ENCODE data around the gene KIAA0586.
"Not testable (repeated sequence)": the region's sequence is repeated elsewhere in the genome, so short reads cannot be mapped to it uniquely, and the experiment has no call there.

The KIAA0586 gene

DNA sequence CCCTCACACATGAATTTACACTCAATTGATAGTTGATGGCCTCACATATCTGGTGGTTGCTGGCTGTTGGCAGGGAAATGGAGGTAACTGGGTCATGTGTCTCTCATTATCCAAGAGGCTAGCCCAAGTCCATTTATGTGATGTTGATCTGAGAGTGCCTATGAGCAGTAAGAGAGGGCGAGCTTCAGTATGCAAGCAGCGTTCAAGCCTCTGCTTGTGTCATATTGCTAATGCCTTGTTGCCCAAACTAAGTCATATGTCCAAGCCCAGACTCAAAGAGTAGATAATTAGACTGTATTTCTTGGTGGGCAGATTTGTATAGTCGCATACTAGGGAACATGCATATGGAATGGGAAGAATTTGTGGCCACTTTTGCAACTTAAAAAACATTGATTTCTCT lies 126.4 kb downstream of the KIAA0586 start:
- DNase-seq: no peak

DNA sequence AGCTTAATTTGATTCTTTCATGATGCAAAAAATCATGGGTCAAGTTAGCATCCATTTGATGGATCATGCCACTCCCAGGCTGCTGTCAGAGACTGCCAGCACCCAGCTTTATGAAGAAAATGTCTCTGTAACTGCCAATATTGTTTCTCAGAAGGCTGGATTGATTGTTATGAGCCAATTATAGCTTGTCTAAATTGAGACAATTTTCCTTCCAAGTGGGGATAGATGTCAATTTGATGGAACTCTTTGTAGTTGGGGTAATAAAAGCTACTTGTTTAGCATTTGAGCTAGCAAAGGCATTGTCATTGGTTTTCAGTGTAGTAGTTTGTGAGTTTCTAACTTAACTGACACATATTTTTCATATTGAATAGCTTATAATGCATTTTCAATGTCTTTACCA lies 128.1 kb downstream of the KIAA0586 start:
- no peak for DNase-seq

DNA sequence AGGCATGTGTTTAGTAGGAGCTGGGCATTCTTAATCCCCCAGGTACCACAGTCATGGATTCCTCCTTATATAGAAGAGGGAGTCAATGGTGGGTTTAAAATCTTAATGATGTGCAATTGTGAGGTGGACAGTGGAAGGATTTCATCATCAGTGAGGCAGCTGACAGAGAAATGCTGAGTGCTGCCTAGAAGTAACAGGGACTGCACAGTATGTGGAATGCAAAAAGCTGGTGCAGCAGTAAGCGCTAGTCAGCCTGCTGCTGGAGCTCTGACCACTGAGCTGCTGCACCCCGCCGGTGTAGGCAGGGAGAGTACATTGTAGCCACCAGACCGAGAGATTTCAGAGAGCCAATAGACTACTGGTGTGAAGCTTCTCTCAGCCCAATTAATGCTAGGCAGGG lies 129.7 kb downstream of the KIAA0586 start:
- no peak for DNase-seq

DNA sequence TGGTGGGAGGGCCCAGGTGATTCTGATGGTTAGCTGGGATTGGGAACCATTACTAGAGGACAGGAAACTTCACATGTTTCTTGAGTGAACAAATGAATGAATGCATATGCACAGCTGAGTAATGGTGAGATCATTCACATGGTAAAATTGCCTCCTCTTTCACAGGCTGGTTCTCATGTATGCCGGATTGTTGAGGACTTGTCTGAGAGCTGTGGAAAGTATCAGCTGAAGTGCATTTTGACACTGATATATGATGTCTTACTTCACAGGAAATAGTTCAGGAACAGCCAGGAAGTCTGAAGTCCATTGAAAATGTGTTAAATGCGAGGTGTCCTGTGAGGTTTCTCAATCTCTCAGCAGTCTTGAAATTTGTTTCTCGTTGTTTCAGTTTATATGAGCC lies 132.7 kb downstream of the KIAA0586 start:
- no peak for DNase-seq

DNA sequence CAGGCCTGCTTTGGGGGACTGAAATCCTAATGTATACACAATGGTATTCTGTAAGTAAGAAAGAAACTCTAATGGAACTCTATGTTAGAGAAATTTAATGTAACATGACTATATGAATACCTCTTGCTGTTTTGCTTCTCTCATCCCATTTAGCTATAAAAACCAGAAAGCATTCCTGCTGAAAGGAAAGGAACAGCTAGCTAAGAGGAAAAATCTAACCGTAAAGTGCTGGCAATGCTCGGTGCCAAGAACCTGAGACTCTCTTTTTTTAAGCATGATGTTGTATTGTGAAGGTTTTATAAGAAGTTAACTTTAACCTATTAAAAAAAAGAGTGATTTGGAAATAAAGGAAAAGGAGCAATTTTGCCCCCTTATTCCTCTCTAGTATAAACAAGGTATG lies 134.6 kb downstream of the KIAA0586 start:
- no peak for DNase-seq

DNA sequence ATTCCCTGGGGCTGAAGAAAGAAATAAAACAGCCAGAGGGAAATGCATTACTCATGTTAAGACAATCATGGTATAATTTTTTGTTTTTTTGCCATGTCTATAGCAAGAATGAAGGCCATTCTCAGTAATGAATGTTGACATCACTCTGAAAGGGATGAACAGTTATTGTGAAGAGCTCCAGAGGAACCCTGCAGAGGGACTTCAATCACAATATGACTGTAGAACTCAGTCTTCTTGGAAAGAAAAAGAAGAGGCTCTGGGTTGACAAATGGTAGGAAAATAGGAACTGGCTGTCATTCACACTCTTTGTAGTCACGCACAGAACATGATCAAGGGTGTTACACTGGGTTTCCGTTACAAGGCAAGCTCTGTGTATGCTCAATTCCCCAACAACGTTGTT lies 136.5 kb downstream of the KIAA0586 start:
- no peak for DNase-seq

DNA sequence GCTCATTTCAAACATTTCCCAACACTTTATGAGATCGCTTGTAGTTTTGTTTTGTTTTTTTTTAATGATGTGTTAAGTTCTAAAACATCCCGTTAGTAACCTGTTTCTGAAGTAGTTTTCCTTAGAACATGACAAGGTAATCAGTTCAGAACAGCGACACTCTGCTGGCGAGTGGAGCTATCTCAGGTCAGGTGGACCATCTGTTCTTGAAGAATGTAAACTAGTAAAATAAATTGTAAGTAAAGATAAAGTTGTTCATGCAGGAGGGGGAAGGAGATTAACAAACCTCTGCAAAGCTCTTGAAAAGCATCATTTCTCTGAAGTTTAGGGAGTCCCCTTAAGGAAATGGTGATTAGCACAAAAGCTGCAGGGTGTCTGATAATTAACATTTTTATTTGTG lies 138.3 kb downstream of the KIAA0586 start:
- no peak for DNase-seq

DNA sequence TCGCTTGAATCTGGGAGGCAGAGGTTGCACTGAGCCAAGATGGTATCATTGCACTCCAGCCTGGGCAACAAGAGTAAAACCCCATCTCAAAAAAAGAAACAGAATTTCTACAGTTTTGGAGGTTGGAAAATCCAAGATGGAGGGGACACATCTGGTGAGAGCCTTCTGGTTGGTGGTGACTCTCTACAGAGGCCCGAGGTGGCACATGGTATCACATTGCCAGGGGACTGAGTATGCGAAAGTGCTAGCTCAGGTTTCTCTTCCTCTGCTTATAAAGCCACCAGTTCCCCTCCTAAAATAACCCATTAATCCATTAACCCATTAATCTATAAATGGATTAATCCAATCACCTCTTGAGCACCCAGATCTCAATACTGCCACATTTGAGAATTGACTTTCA lies 139.5 kb downstream of the KIAA0586 start:
- DNase-seq: no peak

DNA sequence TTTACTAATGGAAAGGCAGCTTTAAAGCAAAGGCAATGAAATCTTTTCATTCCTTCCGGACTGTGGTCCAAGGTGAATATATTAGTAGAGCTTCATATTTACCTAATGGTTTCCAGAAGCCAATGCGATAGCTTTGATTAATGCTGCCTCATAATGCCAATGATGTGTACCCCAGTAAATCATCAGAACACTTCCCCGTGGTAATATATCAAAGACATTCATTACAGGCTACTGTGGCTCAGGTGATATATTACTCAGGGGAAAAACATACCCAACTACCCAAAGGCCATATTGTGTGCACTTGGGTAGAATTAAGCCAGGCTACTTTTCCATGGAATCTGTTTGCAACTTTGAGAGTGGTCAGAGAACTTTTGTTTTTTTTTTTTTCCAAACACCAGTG lies 140.8 kb downstream of the KIAA0586 start:
- no peak for DNase-seq

DNA sequence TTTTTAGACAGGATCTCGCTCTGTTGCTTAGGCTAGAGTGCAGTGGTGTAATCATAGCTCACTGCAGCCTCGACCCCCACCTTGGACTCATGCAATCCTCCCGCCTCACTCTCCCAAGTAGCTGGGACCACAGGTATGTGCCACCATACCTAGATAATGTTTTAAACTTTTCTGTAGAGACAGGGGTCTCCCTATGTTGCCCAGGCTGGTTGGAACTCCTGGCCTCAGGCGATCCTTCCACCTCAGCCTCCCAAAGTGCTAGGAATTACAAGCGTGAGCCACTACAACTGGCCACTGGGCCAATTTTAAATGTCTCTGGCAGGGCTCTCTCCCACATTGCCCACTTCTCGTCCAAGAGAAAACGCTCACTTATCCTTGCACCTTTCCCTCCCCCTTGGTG lies 143.7 kb downstream of the KIAA0586 start:
- DNase-seq: no peak

DNA sequence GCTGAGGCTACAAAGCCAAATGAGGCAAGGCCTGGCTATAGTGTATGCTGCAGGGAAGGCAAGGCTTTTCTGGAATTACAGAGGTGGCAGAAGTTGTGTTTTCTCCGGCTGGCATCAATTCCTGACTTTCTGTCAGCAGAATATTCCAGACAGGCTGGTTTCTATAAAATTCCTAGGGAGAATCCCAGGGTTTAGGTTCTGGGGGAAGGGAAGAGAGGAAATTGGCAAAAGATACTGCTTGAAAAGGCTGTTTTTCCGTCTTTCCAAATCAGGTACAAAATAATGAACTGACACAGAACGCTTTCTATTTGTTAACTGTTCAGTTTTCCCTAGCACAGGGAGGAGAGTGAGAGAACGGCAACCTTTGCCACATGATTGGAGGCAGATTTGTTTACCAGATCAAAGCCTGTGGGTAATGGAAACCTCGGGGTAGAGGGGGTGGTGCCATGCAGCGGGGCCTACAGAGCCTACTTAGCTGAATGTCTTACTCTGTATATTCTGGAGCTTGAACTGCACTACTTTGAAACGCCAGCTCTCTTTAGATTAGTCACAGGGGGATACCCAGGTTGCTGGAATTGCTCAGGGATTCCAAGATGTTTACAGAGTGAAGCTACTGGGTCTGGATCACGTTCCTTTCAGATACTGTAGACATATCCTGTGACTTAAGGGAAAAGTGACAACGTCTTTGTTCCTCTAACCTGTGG lies 144.4 kb downstream of the KIAA0586 start:
- DNase-seq: peak; percentile 72

DNA sequence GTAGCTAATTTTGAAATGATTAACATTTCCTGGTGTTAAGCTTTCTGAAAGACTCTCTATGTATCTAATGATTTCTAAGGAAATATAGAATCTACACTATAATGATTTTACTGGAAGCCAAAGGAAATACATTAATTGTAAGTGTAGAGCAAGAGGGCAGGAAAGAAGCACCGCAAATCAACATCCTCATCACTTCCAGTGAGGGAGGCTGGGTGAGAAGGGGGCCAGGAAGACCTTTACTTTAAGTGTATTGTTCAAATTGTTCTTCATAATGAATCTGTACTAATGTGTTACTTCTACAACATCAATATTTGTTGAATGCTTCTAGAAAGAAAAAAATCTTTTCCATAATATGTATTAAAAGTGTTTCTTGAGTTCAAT lies 144.9 kb downstream of the KIAA0586 start:
- DNase-seq: no peak

DNA sequence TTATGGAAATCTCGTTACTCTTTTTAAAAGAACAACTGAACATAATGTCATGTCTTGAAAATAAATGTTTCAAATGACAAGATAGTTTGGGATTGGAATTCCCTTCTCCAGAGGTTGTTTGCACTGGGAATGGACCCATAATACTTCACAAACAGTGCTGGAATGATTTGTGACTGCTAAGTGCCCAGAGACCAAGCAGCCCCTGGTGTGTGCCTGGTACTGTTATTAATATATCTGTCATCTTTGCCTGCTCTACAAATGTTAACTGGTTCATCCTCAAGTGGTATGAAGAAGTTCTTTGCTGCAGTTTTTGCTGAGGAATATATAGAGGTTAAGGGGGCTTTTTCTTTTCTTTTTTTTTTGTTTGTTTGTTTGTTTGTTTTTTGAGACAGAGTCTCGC lies 145.3 kb downstream of the KIAA0586 start:
- no peak for DNase-seq

DNA sequence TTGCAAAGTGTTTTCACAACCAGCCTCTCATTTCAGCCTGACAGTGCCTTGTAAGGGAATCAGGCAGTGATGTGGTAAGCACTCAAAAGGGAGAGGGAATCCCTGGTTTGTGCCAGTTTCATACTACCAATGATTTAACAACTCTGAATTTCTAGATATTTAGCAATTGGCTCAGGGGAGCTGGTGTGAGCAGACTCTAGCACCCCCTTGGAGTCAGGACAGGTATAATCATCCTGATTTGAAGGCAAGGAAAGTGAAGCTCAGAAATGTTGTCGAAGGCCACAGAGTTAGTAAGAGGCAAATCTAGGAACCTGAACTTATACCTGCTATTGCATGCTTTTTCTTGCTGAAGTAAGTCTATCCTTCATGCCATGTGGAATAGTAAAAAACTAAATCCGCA lies 147.1 kb downstream of the KIAA0586 start:
- DNase-seq: no peak

DNA sequence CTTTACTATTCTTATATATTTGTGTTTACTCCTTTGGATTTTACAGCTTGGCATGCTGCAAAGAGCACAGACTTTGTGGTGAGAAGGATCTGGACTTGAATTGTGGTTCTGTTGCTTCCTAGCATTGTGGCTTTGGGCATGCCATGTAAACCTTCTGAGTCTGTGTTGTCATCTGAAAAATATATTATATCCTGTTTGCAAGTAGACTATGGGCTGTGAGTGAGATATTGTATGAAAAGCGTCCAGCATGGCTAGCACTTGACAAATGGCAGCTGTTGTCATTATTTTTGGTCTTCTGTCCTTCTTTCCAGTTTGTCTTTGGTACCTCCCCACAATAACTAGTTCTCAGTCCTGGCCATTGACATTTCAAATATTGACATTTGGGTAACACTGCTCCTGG lies 148.4 kb downstream of the KIAA0586 start:
- DNase-seq: no peak

DNA sequence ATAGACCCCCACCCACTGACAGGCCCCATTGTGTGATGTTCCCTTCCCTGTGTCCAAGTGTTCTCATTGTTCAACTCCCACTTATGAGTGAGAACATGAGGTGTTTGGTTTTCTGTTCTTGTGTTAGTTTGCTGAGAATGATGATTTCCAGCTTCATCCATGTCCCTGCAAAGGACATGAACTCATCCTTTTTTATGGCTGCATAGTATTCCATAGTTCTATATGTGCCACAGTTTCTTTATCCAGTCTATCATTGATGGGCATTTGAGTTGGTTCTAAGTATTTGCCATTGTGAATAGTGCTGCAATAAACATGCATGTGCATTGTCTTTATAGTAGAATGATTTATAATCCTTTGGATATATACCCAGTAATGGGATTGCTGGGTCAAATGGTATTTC lies 152.5 kb downstream of the KIAA0586 start:
- DNase-seq: not testable (repeated sequence)

DNA sequence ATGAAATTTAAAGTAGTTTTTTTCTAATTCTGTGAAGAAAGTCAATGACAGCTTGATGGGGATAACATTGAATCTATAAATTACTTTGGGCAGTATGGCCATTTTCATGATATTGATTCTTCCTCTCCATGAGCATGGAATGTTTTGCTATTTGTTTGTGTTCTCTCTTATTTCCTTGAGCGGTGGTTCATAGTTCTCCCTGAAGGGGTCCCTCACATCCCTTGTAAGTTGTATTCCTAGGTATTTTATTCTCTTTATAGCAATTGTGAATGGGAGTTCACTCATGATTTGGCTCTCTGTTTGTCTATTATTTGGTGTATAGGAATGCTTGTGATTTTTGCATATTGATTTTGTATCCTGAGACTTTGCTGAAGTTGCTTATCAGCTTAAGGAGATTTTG lies 153.9 kb downstream of the KIAA0586 start:
- not testable (repeated sequence) for DNase-seq

DNA sequence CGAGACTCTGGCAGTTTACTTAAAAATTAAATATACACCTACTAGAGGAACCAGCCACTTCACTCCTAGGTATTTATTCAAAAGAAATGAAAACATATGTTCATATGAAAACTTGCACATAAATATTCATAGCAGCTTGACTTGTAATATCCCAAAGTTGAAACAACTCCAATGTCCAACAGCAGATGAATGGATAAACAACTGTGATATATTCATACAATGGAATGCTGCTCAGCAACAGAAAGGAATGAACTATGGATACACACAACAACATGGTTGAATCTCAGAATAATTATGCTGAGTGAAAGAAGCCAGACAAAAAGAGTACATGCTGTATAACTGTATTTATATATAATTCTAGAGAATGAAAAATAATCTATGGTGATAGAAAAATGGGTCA lies 156.9 kb downstream of the KIAA0586 start:
- DNase-seq: no peak

DNA sequence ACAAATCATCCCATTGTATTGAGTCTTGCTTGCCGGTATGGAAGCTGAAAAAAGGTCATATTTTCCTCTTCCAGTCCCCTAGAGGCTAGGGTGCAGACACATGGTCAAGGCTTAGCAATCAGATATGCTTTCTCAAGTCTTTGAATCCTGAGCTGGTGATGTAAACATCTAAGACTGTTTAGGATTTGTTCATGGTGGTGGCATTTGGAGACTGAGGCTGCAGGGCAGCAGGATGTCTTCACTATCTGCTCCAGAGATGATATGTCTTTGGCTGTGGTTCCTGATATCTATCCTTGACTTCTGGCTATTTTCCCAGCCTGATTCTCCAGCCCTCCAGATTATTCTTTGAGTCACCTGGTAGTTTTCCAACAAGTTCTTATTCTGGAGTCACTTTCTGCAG lies 159.8 kb downstream of the KIAA0586 start:
- DNase-seq: no peak

DNA sequence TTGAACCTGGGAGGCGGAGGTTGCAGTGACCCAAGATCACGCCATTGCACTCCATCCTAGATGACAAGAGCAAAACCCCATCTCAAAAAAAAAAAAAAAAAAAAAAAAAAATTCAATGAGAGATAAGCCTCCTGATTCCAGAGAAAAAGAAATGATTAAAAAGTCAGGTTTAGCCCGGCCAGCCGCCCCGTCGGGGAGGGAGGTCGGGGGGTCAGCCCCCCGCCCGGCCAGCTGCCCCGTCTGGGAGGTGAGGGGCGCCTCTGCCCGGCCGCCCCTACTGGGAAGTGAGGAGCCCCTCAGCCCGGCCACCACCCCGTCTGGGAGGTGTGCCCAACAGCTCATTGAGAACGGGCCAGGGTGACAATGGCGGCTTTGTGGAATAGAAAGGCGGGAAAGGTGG lies 160.8 kb downstream of the KIAA0586 start:
- not testable (repeated sequence) for DNase-seq

DNA sequence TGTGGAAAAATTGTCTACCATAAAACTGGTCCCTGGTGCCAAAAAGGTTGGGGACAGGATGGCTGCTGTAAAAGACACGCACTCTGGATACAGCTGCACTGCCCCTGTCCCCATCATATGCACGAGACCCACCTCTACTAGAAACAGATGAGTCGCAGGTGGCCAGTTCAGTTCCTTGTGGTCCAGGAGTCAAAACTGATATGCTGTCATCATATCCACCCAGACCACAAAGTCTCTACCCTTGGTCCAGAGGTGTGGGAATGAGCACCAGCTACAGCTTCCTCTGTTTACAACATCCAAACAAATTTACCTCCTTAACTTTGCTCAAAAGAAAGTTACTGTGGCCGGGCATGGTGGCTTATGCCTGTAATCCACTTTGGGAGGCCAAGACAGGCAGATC lies 166.5 kb downstream of the KIAA0586 start:
- no peak for DNase-seq

DNA sequence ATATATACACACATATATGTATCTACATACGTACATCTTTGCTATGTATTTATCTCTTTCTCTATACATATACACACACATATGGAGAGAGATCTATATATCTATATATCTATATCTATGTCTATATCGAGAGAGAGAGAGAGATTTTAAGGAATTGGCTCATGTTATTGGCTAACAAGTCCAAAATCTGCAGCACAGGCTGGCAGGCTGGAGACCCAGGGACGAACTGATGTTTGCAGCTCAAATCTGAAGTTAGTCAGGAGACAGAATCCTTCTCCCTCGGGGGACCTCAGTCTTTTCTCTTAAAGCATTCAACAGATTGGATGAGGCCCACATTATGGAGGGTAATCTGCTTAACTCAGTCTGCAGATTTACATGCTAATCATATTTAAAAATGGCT lies 169.5 kb downstream of the KIAA0586 start:
- no peak for DNase-seq

DNA sequence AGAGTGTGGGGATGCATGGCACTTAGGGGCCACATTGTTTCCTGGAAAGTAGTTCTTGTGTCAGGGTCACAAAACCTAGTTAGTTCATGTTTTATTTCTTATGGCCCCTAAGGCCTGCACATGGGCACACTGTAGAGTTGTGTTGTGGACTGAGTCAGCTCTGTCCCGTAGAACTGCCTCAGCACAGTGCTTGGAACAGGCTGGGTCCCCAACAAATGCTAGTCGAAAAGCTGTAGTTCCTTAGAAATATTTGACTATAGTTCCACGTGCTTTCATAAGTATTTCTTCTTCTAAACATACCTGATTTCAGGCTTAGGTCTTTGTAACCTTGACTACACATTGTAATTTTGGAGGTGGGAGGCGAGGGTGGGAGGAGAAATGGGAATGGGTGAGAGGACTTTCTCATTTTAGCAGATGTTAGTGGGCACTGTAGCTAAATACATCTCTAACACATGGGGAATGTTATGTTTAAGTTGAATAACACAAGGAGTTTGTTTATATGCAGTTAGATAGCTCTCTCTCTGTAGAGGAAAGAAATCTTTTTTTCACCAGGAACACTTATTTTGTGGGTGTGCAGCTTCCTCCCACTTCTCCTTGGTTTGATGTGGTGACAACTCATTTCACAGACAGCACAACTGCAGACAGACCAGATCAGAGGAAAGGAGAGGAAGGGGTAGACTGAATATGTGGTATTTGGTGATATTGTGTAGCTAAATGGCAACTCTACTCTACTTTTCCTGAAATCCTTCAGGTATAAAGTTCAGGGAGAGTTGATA lies 170.7 kb downstream of the KIAA0586 start:
- no peak for DNase-seq

DNA sequence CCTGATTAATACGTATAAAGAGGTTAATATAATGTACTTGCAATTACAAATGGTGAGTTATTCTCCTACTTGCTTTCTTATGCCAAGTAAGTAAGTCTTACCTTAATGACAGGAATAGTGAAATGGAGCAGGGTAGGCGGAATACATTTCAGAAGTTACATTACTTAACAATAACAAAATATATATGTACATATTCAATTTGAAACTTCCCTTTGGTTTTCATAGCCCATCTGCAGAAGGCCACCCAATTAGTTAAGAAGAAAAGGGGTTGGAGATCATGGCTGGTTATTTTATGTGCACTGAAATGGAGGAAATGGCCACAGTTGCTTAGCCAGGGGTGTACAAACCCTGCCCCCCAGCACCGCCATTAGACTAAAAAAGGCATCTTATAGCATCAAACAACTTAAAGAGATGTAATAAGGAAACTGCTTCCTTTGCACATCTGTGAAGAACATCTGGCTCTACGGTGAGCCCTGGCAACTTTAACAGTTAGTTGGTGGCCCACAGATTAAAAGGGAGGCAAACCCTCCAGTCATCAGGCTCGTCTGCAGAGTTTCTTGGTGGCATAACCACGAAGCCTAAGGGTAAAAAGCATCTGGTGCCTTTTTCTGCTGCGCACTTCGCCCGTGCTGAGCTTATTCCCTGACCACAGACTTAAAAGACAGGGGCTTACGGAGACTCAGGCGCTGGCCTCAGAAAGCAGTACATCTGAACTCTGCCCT lies 171.4 kb downstream of the KIAA0586 start:
- DNase-seq: no peak
